ENCODE measurements around the gene MAP2.

DNA sequence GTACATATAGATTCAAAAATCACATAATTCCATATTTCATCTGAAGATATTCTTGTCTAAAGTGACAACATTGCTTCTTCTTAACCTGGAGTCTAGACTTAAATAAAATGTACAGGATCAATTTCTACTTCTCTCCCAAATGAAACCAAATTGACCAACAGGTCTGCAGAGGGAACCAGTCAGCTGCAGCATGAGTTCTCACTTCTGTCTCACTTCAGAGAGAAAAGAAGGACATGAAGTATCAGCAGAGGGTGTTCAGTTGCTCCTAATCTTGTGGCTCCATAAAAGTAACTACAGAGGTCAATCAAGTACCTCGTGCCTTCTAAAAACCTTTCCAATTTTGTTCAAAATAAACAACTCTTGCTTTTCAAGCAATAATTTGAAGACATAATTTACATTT lies 47.2 kb upstream of the MAP2 start:
- TF ChIP-seq CTCF (IDR thresholded peaks at IDR 0.05) = no peak
- no peak for TF ChIP-seq POLR2A (IDR thresholded peaks at IDR 0.05)
